ENCODE data around the gene GPR84.

The GPR84 gene

GRCh38 chr12:54379398-54380201 is 15.3 kb upstream of the GPR84 start:
- H3K4me3 ChIP-seq (ENCODE audit: low read depth, low read length), result no peak overlapping the region

GRCh38 chr12:54378796-54379397 is 14.6 kb upstream of the GPR84 start:
- DNase-seq (ENCODE audit: low read depth), result no peak
- H3K4me3 ChIP-seq (ENCODE audit: low read depth, low read length), result no peak overlapping the region
- TF ChIP-seq CTCF (IDR thresholded peaks at IDR 0.05; ENCODE audit: low read depth, low read length, missing control alignments), result no peak

More at GRCh38 chr12:54379398-54380201, 15.3 kb upstream of the GPR84 start:
- no peak for DNase-seq (ENCODE audit: low read depth)
- TF ChIP-seq CTCF (IDR thresholded peaks at IDR 0.05; ENCODE audit: low read depth, low read length, missing control alignments), result peak; percentile 100

GRCh38 chr12:54377797-54378515 is 13.7 kb upstream of the GPR84 start:
- H3K4me3 ChIP-seq (ENCODE audit: low read depth, low read length), result no peak overlapping the region
- DNase-seq (ENCODE audit: low read depth), result no peak
- TF ChIP-seq CTCF (IDR thresholded peaks at IDR 0.05; ENCODE audit: low read depth, low read length, missing control alignments), result no peak

- no peak overlapping the region for H3K4me3 ChIP-seq (ENCODE audit: low read depth, low read length)
- DNase-seq (ENCODE audit: low read depth), result no peak
- no peak for TF ChIP-seq CTCF (IDR thresholded peaks at IDR 0.05; ENCODE audit: low read depth, low read length, missing control alignments)
These were observed 12.7 kb upstream of the GPR84 start for GRCh38 chr12:54377007-54377406.

- TF ChIP-seq CTCF (IDR thresholded peaks at IDR 0.05; ENCODE audit: low read depth, low read length, missing control alignments), result no peak
- no peak overlapping the region for H3K4me3 ChIP-seq (ENCODE audit: low read depth, low read length)
- no peak for DNase-seq (ENCODE audit: low read depth)
These were observed 12.3 kb upstream of the GPR84 start for GRCh38 chr12:54376596-54376995.

GRCh38 chr12:54375259-54375579 is 10.9 kb upstream of the GPR84 start:
- no peak overlapping the region for H3K4me3 ChIP-seq (ENCODE audit: low read depth, low read length)
- DNase-seq (ENCODE audit: low read depth), result no peak
- TF ChIP-seq CTCF (IDR thresholded peaks at IDR 0.05; ENCODE audit: low read depth, low read length, missing control alignments), result no peak
